NCI-H510A (cell line): ENCODE results near the gene NUTM2F.
"Not testable (repeated sequence)": the region's sequence is repeated elsewhere in the genome, so short reads cannot be mapped to it uniquely, and the experiment has no call there.

Experiments
- DNase-seq: peaks from one replicate; lab custom pipeline; 2025; lab: John Stamatoyannopoulos, UW

NUTM2F gene, protein sequence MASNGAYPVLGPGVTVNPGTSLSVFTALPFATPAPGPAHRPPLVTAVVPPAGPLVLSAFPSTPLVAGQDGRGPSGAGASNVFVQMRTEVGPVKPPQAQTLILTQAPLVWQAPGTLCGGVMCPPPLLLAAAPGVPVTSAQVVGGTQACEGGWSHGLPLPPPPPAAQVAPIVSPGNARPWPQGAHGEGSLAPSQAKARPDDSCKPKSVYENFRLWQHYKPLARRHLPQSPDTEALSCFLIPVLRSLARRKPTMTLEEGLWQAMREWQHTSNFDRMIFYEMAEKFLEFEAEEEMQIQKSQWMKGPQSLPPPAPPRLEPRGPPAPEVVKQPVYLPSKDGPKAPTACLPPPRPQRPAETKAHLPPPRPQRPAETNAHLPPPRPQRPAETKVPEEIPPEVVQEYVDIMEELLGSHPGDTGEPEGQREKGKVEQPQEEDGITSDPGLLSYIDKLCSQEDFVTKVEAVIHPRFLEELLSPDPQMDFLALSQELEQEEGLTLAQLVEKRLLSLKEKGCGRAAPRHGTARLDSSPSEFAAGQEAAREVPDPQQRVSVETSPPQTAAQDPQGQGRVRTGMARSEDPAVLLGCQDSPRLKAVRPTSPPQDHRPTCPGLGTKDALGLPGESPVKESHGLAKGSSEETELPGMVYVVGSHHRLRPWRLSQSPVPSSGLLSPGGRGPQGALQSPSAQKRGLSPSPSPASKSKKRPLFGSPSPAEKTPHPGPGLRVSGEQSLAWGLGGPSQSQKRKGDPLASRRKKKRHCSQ

DNA sequence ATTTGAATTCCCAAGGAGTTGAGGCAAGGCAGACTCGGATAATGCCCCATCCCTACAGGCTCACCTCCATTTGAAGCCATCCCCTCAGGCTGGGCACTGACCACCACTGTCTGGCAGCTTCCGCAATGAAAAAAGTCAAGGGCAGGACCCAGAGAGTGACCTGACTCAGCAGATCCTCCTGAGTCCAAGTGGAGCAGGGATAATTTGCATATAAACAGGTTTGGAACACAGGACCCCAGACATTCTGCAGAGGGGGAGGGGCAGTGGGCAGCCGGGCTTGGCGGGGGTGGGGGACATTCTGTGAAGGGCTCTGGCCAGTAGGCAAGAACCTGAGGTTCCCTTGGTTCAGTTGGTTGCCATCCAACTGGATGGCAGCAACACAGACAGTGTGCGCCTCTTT is at the start of gene NUTM2F:
Gene NUTM2F (minus strand): TSS at position 101 of the 400 bp plus-strand sequence. CDS start 21 bp downstream, at position 80.
- not testable (repeated sequence) for DNase-seq

DNA sequence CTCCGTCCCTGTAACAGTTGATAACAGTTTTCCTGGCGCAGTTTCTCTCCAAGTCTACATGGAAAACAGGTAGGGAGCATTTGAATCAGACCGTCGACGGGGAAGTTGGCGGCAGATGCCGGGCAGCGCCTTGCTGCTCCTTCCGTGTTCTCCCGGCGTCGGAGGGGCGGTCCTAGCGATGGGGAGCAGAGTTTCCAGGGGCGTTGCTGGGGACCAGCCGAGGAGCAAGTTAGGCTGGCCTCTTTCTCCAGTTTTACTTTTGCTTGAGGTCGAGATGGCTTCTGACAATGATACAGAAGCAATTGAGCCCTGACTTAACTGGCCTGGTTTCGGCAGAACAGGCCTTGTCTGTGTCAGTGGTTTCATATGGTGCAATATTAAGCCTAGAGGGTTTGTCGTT is 46.8 kb upstream of the NUTM2F start:
- not testable (repeated sequence) for DNase-seq

DNA sequence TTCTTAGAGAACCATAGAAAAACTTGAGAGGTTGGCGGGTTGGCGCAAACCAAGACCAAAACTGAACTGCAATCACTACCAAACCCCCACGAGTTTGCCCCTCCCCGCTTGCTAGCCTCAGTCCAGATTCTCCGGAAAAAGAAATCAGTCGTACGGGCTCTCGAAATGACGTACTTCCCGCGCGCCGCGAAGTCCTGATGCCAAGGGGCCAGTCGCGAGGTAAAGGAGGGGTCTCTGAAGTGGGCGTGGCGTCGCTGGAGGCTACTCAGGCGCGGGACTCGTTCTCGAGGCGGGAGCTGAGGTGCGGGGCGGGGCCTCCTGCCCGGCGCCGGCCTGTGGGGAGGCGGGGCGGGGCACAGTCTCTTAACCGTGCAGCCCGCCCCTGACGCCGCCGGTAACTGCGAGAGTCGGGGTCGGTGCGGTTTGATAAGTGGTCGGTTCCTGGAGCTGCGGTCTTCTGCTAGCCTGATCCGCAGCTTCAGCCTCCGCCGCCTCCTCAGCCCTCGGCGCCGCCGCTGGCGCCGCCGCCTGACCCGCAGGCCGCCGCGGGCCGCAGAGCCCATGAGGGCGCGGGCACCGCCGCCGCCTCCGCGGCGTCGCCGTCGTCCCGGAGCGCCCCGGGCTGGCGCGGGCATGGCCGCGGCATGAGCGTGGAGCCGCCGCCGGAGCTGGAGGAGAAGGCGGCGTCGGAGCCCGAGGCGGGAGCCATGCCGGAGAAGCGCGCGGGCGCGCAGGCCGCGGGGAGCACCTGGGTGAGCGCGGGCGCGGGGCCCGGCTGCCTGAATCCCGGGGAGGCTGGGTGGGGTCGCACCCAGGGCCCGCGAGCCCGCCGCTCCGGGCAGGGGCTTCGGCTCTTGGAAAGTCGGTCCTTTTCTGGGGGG is 46.0 kb upstream of the NUTM2F start:
- peak; percentile 91 for DNase-seq

DNA sequence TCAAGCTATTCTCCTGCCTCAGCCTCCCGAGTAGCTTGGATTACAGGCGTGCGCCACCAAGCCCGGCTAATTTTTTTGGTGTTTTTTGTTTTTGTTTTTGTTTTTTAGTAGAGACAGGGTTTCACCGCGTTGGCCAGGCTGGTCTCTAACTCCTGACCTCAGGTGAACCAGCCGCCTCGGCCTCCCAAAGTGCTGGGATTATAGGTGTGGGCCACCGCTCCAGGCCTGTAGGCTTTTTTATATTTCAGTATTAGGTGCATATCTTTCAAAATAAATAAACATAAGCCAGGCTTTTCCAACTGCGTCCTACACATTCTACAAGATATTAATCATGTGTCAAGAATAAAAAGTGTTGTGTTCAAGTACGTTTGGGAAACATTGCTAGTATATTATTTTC is 45.3 kb upstream of the NUTM2F start:
- not testable (repeated sequence) for DNase-seq

DNA sequence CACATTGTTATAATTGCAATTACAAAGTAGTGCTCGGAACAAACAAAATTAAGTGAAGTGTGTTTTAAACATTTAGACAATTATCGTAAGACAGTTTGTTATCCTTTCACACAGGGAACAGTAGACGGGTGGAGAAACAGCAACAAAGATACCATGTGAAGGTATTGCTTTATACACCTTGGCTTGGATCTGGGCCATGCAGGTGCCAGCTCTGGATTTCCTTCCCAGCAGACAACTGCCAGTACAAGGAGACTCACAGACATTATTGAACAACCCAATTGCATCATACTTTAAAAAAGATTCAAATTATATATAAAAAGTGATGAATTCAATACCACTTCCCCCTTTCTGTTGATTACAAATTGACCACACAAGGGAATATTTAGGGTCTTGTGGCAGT is 41.8 kb upstream of the NUTM2F start:
- not testable (repeated sequence) for DNase-seq

DNA sequence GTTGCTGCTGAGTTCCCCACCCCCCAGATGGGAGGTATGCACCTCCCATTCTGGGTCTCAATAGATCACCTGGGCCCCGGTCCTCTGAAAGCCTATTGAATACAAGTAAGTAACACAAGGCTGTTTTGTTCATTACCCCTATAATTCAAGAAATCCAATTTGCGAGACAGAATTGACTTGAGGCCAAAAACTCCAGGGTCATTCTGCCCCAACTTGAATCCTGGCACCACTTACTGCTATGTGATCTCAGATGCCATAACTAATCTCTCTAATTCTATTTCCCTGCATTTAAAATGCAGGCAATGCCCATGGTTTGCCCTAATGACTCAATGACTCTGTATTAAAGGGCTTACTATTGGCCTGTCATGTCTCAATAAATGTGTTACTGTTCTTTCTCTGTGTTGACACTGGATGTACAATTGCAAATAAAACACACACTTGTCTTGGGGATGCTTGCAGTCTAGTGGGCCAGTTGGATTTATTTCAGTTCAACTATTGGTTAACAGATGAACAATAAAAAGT is 35.7 kb upstream of the NUTM2F start:
- DNase-seq = not testable (repeated sequence)

DNA sequence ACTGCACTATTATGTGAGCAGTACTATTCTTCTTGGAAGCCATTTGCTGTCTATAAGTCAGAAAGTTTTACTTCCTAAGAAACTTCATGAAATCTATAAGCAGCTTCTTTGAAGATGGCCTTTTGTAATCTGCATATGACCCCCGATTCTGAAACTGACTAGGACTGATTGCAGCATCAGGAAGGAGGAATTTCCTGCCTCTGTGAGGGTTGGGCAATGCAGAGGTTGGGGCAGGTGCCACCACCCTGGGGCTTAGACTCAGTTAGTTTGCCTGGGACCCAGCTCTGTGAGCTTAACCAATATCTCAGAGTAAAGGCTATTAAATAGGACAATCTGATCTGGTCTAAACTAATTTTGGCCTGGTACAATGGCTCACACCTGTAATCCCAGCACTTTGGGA is 28.7 kb upstream of the NUTM2F start:
- not testable (repeated sequence) for DNase-seq

DNA sequence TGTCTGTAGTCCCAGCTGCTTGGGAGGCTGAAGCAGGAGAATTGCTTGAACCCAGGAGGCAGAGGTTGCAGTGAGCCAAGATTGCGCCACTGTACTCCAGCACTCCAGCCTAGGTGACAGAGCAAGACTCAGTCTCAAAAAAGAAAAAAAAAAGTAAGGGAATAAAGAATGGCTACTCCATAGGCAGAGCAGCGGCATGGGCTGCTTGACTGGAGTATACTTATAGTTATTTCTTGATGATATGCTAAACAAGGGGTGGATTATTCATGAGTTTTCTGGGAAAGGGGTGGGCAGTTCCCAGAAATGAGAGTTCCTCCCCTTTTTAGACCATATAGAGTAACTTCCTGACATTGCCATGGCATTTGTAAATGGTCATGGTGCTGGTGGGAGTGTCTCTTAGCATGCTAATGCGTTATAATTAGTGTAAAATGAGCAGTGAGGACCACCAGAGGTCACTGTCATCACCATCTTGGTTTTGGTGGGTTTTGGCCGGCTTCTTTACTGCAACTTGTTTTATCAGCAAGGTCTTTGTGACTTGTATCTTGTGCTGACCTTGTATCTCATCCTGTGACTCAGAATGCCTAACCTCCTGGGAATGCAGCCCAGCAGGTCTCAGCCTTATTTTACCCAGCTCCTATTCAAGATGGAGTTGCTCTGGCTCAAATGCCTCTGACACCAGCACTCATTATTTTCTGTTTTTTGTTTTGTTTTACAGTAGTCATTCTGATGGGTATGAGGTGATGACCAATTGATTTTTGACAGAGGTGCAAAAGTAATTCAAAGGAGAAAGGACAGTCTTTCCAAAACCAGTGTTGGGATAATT is 23.7 kb upstream of the NUTM2F start:
- not testable (repeated sequence) for DNase-seq

DNA sequence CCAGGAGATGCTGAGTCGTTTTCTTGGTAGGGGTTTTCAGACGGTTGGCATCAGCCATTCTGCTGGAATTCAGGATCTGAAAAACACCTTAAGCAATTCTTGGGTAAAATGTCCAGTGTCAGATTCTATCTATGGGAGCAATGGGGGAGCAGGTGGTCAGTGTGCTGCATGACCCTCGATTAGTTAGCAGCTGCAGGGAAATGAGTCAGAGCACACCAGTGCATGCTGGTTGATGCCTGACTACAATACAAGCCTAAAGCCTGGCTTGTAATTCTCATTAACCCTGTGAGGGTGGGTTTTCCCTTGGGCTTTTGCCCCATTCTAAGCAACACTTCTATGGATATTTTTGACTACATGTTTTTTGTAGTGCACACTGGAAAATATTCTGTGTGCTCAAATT is 20.3 kb upstream of the NUTM2F start:
- DNase-seq = not testable (repeated sequence)

DNA sequence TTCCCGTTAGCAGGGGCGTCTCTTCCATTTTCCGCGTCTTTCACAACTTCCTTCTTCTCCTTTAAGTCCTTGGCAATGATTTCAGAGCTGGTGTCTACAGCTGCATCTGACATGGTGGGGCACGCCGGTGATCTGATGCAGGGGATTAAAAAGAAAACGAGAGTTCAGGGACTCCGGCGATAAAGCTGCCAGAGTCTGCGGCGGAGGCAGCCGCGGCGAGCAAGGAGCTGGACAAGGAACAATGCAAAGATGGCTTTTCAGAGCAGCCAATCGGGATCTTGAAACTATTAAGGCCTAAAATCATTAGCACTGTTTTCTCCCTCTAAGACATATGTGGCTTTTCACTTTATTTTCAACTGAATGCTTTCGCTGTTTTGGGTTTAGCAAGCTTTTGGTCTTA is 19.0 kb upstream of the NUTM2F start:
- DNase-seq = not testable (repeated sequence)

DNA sequence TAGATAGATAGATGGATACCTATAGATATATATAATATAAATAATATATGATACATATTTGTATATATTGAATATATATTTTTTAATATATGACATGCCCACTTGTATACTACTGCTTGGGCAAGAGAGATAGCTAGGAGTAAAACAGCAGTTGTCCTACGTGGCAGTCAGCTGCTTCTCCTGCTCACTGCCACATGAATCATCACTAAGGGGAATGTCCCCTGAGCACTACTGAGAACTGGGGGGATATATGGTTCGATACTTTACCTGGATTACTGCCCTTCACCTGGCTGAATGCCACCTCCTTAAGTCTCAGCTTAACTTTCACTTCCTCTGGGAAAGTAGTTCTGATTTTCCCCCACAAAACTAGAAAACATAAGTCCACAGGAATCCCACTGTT is 13.3 kb upstream of the NUTM2F start:
- DNase-seq = not testable (repeated sequence)

DNA sequence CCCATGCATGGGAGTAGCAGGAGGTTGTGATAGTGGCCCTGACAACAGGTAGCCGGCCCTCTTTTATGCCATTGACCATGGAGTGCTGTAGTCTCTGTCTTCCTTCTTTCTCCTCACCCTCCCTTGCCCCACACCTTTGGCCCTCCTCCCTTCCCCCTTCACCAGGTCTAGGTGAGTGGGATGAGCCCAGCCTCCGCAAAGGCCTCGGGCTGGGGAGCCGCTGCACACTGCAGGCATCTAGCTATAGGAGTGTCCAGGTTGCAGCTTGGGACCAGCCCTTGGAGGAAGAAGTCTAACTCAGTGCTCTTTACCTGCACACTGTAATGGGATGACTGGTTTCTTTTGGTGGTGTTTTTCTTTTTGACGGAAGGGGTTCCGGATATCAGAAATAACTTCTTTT is 12.3 kb upstream of the NUTM2F start:
- not testable (repeated sequence) for DNase-seq

DNA sequence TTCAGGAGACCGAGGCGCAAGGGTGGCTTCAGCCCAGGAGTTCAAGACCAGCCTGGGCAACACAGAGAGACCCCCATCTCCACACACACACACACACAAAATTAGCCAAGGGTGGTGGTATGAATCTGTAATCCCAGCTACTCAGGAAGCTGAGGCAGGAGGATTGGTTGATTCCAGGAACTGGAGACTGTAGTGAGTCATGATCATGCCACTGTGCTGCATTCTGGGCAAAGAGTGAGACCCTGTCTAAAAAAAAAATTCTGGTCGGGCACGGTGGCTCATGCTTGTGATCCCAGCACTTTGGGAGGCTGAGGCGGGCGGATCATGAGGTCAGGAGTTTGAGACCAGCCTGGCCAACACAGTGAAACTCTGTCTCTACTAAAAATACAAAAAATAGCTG is 11.2 kb upstream of the NUTM2F start:
- DNase-seq = not testable (repeated sequence)

DNA sequence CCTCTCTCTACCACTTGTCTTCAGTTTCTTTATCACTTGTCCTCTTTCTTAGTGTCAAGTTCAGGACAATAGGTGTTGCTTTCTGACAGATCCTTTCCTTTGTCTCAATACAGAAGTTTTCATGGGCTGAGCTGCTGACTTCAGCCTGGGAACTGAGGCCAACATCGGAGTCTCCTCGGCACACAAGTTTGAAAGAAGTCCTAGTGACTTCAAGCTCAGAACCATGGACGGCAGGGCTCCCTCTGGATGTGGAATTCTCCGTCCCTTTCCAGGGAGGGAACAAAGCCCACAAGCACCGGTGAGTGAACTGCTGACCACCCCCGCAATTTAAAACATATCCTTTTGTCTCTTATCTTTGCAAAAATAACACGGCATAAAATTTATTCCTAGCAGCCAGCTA is 10.3 kb upstream of the NUTM2F start:
- DNase-seq = not testable (repeated sequence)

DNA sequence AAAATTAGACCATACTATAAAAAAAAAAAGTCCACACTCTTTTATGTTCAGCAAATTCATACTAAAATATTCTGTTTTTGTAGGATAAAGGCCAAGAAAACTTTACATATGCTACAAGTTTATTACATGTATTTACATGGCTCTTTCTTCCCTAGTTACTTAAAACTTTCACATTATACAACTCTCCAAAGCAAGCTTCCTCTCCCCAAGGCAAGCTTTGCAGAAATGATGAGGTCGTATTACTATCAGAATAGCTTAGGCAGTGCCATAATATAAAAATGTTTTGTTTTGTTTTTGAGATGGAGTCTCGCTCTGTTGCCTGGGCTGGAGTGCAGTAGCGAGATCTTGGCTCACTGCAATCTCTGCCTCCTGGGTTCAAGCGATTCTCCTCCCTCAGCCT is 8.0 kb upstream of the NUTM2F start:
- not testable (repeated sequence) for DNase-seq

DNA sequence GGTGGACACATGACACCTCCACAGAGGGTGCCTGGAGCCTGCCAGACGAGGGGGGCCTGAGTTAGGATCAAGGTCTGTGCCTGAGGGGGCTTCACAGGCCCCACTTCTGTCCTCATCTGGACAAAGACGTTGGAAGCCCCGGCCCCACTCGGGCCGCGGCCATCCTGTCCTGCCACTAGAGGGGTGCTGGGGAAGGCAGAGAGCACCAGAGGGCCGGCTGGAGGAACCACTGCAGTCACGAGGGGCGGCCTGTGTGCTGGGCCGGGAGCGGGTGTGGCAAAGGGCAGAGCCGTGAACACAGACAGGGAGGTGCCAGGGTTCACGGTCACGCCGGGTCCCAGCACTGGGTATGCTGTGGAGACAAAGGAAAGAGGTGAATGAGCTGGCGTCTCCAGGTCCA is 2.9 kb downstream of the NUTM2F start:
- not testable (repeated sequence) for DNase-seq

DNA sequence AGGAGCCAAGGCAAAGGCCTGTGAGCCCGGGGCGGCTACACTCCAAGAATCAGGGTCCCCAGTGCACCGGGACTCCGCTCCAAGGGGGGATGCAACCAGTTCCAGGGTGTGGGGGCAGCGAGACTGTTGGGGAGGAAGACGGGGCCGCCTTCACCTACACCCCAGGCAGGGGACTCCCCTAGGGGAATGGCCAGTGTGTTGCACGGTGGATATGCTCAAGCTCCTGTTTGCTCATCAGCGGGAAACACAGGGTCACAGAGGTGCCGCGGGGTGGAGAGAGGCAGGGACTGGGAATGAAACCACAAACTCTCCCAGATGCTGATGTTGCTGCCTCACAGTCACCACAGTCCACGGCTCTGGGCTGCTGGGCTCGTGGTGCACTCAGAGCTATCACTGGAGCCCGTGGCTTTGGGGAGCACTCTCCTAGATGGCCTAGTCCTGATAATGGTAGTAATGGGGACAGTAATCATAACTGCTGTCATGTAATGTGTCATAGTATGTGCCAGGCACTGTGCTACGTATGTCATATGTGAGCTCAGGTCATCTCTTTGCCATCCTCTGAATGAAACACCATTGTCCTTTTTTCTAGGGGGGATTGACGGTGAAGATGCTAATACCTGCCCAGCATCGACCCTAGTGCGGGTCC is 5.2 kb downstream of the NUTM2F start:
- not testable (repeated sequence) for DNase-seq

DNA sequence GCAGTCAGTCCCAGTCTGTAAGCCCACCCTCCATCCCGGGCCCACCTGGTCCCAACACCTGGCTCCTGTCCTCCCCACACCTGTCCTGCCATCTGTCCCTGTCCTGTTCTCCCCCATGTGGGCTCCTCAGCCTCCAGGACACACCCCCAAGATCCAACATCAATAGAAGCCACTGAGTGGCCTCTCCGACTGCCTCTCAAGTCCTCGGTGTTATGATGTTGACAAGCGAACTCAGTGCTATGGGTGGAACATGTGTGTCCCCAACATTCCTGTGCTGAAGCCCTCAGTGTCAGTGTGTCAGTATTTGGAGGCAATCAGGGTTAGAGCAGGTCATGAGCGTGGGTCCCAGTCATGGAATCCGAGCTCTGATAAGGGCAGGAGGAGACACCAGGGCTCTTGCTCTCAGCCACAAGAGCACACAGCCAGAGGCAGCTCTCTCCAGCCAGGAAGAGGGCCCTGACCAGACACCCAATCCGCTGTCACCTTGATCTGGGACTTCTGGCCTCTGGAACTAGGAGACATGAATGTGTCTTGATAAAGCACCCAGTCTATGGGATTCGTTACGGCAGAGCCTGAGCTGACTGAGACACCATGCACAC is 6.0 kb downstream of the NUTM2F start:
- not testable (repeated sequence) for DNase-seq

DNA sequence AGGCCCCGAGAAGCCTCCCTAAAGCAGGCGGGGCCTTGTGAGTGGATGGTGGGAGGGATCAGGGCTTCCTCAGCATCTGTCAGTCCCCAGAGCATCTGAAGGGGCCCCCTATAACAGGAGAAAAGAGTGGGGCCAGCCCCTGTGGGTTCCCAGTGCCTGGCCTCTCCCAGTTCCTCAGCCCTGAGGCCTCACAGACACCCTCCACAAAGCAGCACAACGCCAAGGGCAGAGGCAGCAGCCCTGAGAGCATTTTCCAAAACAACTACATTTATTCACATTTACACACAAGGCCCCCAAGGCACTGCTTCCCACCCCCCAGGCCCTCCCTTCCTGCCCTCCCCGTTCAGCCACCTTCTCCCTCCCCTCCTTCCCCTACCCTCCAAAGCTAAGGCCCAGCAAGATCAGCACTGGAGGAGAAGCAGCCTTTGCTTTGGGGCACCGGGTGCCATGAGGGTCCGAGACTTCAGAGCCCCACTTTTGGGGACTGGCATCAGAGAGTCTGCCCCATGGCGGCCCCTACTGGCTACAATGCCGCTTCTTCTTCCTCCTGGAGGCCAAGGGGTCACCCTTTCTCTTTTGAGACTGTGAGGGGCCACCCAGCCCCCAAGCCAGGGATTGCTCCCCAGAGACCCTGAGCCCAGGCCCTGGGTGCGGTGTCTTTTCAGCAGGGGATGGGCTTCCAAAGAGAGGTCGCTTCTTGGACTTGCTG is 10.3 kb downstream of the NUTM2F start:
- DNase-seq = not testable (repeated sequence)
